Measurements from ENCODE around the gene IDH3A. TPM values are rescaled to one million over a fixed set of nuclear protein-coding genes. Genes with fewer than 3 reads are reported as not detected.

Gene IDH3A
- total RNA-seq, 2 experiments from 2014 or later = 47.5 to 47.6 TPM

GRCh38 chr15:78155355-78155939, 6.3 kb downstream of the IDH3A start:
- no peak for TF ChIP-seq CTCF (IDR thresholded peaks at IDR 0.05)
- H3K27me3 Mint-ChIP-seq = no peaks in the 10 kb centered on the region
- peaks cover 19% of the 10 kb centered on the region for H3K4me1 Mint-ChIP-seq (ENCODE audit: low read depth)
- peaks cover 8% of the 10 kb centered on the region for H3K4me1 ChIP-seq (ENCODE audit: insufficient read depth, low read length)
- intact Hi-C loops (cut with DNase I, micrococcal nuclease) = no loop called here
- no peak overlapping the region for H3K4me3 Mint-ChIP-seq
- DNase-seq (no peak), ATAC-seq (ENCODE audit: poor library complexity) (no peak)
- no peaks in the 10 kb centered on the region for H3K9me3 ChIP-seq (ENCODE audit: control insufficient read depth in 1 of 2, insufficient read depth in 1 of 2, low read length in 2 of 2)
- H3K4me3 ChIP-seq (ENCODE audit: low read length) = no peak overlapping the region
- peaks cover 43% of the 10 kb centered on the region for H3K36me3 Mint-ChIP-seq (ENCODE audit: low read depth)
- no peak overlapping the region for H3K27ac Mint-ChIP-seq
- no peak overlapping the region for H3K27ac ChIP-seq (ENCODE audit: low read depth in 1 of 2, low read length in 2 of 2)
- no peaks in the 10 kb centered on the region for H3K27me3 ChIP-seq (ENCODE audit: control insufficient read depth in 1 of 2, insufficient read depth in 2 of 2, low read length in 2 of 2)
- peaks cover 31% of the 10 kb centered on the region for H3K36me3 ChIP-seq (ENCODE audit: insufficient read depth, low read length)
- H3K9me3 Mint-ChIP-seq = no peaks in the 10 kb centered on the region
- CTCF ChIA-PET = interaction anchor here (1.1 kb wide), 1 partner anchor 10 kb away, joined by 3 read pairs; no protein-coding TSS in a partner anchor
- POLR2A ChIA-PET = no interaction called here

- H3K4me3 Mint-ChIP-seq = no peak overlapping the region
- peaks cover 13% of the 10 kb centered on the region for H3K4me1 Mint-ChIP-seq (ENCODE audit: low read depth)
- no peak overlapping the region for H3K27ac Mint-ChIP-seq
- no peaks in the 10 kb centered on the region for H3K9me3 ChIP-seq (ENCODE audit: control insufficient read depth in 1 of 2, insufficient read depth in 1 of 2, low read length in 2 of 2)
- H3K4me3 ChIP-seq (ENCODE audit: low read length) = no peak overlapping the region
- peaks cover 3% of the 10 kb centered on the region for H3K4me1 ChIP-seq (ENCODE audit: insufficient read depth, low read length)
- TF ChIP-seq CTCF (IDR thresholded peaks at IDR 0.05) = no peak
- intact Hi-C loops (cut with DNase I, micrococcal nuclease) = no loop called here
- DNase-seq (no peak), ATAC-seq (ENCODE audit: poor library complexity) (no peak)
- H3K27ac ChIP-seq (ENCODE audit: low read depth in 1 of 2, low read length in 2 of 2) = no peak overlapping the region
- H3K9me3 Mint-ChIP-seq = no peaks in the 10 kb centered on the region
- peaks cover 44% of the 10 kb centered on the region for H3K36me3 ChIP-seq (ENCODE audit: insufficient read depth, low read length)
- ChIA-PET POLR2A (no interaction called here), CTCF (no interaction called here)
- no peaks in the 10 kb centered on the region for H3K27me3 Mint-ChIP-seq
- H3K27me3 ChIP-seq (ENCODE audit: control insufficient read depth in 1 of 2, insufficient read depth in 2 of 2, low read length in 2 of 2) = no peaks in the 10 kb centered on the region
- peaks cover 51% of the 10 kb centered on the region for H3K36me3 Mint-ChIP-seq (ENCODE audit: low read depth)
Observed at GRCh38 chr15:78156653-78157052, 7.5 kb downstream of the IDH3A start.

- H3K4me3 ChIP-seq (ENCODE audit: low read length) = no peak overlapping the region
- H3K36me3 ChIP-seq (ENCODE audit: insufficient read depth, low read length) = peaks cover 49% of the 10 kb centered on the region
- Mint-ChIP-seq H3K27me3 (no peaks in the 10 kb centered on the region), H3K27ac (no peak overlapping the region), H3K4me1 (ENCODE audit: low read depth) (peaks cover 18% of the 10 kb centered on the region), H3K4me3 (no peak overlapping the region), H3K36me3 (ENCODE audit: low read depth) (peaks cover 56% of the 10 kb centered on the region), H3K9me3 (no peaks in the 10 kb centered on the region)
- no peaks in the 10 kb centered on the region for H3K9me3 ChIP-seq (ENCODE audit: control insufficient read depth in 1 of 2, insufficient read depth in 1 of 2, low read length in 2 of 2)
- H3K27ac ChIP-seq (ENCODE audit: low read depth in 1 of 2, low read length in 2 of 2) = no peak overlapping the region
- DNase-seq (no peak), ATAC-seq (ENCODE audit: poor library complexity) (no peak)
- peaks cover 3% of the 10 kb centered on the region for H3K4me1 ChIP-seq (ENCODE audit: insufficient read depth, low read length)
- POLR2A ChIA-PET = no interaction called here
- intact Hi-C loops (cut with DNase I, micrococcal nuclease) = no loop called here
- H3K27me3 ChIP-seq (ENCODE audit: control insufficient read depth in 1 of 2, insufficient read depth in 2 of 2, low read length in 2 of 2) = no peaks in the 10 kb centered on the region
- CTCF ChIA-PET = no interaction called here
- TF ChIP-seq CTCF (IDR thresholded peaks at IDR 0.05) = no peak
Observed at GRCh38 chr15:78157203-78157602, 8.0 kb downstream of the IDH3A start.

Data from CD4-positive, alpha-beta T cell (primary cell).